Measurements from ENCODE around the gene BTNL9.
"Not testable (repeated sequence)": the region's sequence is repeated elsewhere in the genome, so short reads cannot be mapped to it uniquely, and the experiment has no call there.

The BTNL9 gene

GRCh38 chr5:181035991-181036815 lies 3.9 kb upstream of the BTNL9 start:
- Histone ChIP-seq H3K36me3 (ENCODE audit: insufficient read depth, low read length) (no peaks in the 10 kb centered on the region), H3K9me3 (ENCODE audit: control insufficient read depth, insufficient read depth, low read length) (peaks cover 2% of the 10 kb centered on the region; the same call in 1 of the 2 replicates), H3K9ac (ENCODE audit: low read depth, low read length) (no peak overlapping the region), H3K4me1 (ENCODE audit: insufficient read depth, low read length) (no peaks in the 10 kb centered on the region)

GRCh38 chr5:181036816-181037364 lies 3.2 kb upstream of the BTNL9 start:
- no peak overlapping the region for H3K9ac ChIP-seq (ENCODE audit: low read depth, low read length)
- H3K9me3 ChIP-seq (ENCODE audit: control insufficient read depth, insufficient read depth, low read length): peaks cover 2% of the 10 kb centered on the region; the same call in 1 of the 2 replicates
- no peaks in the 10 kb centered on the region for H3K4me1 ChIP-seq (ENCODE audit: insufficient read depth, low read length)
- no peaks in the 10 kb centered on the region for H3K36me3 ChIP-seq (ENCODE audit: insufficient read depth, low read length)

- Histone ChIP-seq H3K9ac (ENCODE audit: low read depth, low read length) (no peak overlapping the region), H3K36me3 (ENCODE audit: insufficient read depth, low read length) (no peaks in the 10 kb centered on the region), H3K4me1 (ENCODE audit: insufficient read depth, low read length) (no peaks in the 10 kb centered on the region), H3K9me3 (ENCODE audit: control insufficient read depth, insufficient read depth, low read length) (no peaks in the 10 kb centered on the region)
These were observed 2.7 kb upstream of the BTNL9 start for GRCh38 chr5:181037365-181037861.

- H3K9ac ChIP-seq (ENCODE audit: low read depth, low read length): no peak overlapping the region
These were observed 595 bp upstream of the BTNL9 start for GRCh38 chr5:181039471-181039870.

GRCh38 chr5:181040631-181040945 lies 522 bp downstream of the BTNL9 start:
- H3K36me3 ChIP-seq (ENCODE audit: insufficient read depth, low read length): no peaks in the 10 kb centered on the region
- no peaks in the 10 kb centered on the region for H3K4me1 ChIP-seq (ENCODE audit: insufficient read depth, low read length)
- H3K9ac ChIP-seq (ENCODE audit: low read depth, low read length): no peak overlapping the region
- no peaks in the 10 kb centered on the region for H3K9me3 ChIP-seq (ENCODE audit: control insufficient read depth, insufficient read depth, low read length)

More at GRCh38 chr5:181039471-181039870, 595 bp upstream of the BTNL9 start:
- Histone ChIP-seq H3K9me3 (ENCODE audit: control insufficient read depth, insufficient read depth, low read length) (no peaks in the 10 kb centered on the region), H3K4me1 (ENCODE audit: insufficient read depth, low read length) (no peaks in the 10 kb centered on the region), H3K36me3 (ENCODE audit: insufficient read depth, low read length) (no peaks in the 10 kb centered on the region)

GRCh38 chr5:181041043-181041442 lies 977 bp downstream of the BTNL9 start:
- Histone ChIP-seq H3K36me3 (ENCODE audit: insufficient read depth, low read length) (no peaks in the 10 kb centered on the region), H3K9ac (ENCODE audit: low read depth, low read length) (no peak overlapping the region), H3K9me3 (ENCODE audit: control insufficient read depth, insufficient read depth, low read length) (no peaks in the 10 kb centered on the region), H3K4me1 (ENCODE audit: insufficient read depth, low read length) (no peaks in the 10 kb centered on the region)

- H3K9me3 ChIP-seq (ENCODE audit: control insufficient read depth, insufficient read depth, low read length): no peaks in the 10 kb centered on the region
- H3K36me3 ChIP-seq (ENCODE audit: insufficient read depth, low read length): no peaks in the 10 kb centered on the region
- H3K9ac ChIP-seq (ENCODE audit: low read depth, low read length): no peak overlapping the region
- H3K4me1 ChIP-seq (ENCODE audit: insufficient read depth, low read length): no peaks in the 10 kb centered on the region
These were observed 2.1 kb downstream of the BTNL9 start for GRCh38 chr5:181042036-181042713.

- H3K9ac ChIP-seq (ENCODE audit: low read depth, low read length): no peak overlapping the region
These were observed 2.7 kb downstream of the BTNL9 start for GRCh38 chr5:181042722-181043121.

GRCh38 chr5:181043285-181044092 lies 3.4 kb downstream of the BTNL9 start:
- Histone ChIP-seq H3K4me1 (ENCODE audit: insufficient read depth, low read length) (no peaks in the 10 kb centered on the region), H3K9ac (ENCODE audit: low read depth, low read length) (no peak overlapping the region), H3K9me3 (ENCODE audit: control insufficient read depth, insufficient read depth, low read length) (no peaks in the 10 kb centered on the region), H3K36me3 (ENCODE audit: insufficient read depth, low read length) (no peaks in the 10 kb centered on the region)

More at GRCh38 chr5:181042722-181043121, 2.7 kb downstream of the BTNL9 start:
- no peaks in the 10 kb centered on the region for H3K4me1 ChIP-seq (ENCODE audit: insufficient read depth, low read length)
- H3K9me3 ChIP-seq (ENCODE audit: control insufficient read depth, insufficient read depth, low read length): no peaks in the 10 kb centered on the region
- H3K36me3 ChIP-seq (ENCODE audit: insufficient read depth, low read length): no peaks in the 10 kb centered on the region

- Histone ChIP-seq H3K4me1 (ENCODE audit: insufficient read depth, low read length) (no peaks in the 10 kb centered on the region), H3K36me3 (ENCODE audit: insufficient read depth, low read length) (no peaks in the 10 kb centered on the region), H3K9me3 (ENCODE audit: control insufficient read depth, insufficient read depth, low read length) (no peaks in the 10 kb centered on the region), H3K9ac (ENCODE audit: low read depth, low read length) (no peak overlapping the region)
These were observed 4.1 kb downstream of the BTNL9 start for GRCh38 chr5:181044093-181044599.

GRCh38 chr5:181044662-181045305 lies 4.7 kb downstream of the BTNL9 start:
- Histone ChIP-seq H3K4me1 (ENCODE audit: insufficient read depth, low read length) (no peaks in the 10 kb centered on the region), H3K9ac (ENCODE audit: low read depth, low read length) (no peak overlapping the region), H3K9me3 (ENCODE audit: control insufficient read depth, insufficient read depth, low read length) (no peaks in the 10 kb centered on the region), H3K36me3 (ENCODE audit: insufficient read depth, low read length) (no peaks in the 10 kb centered on the region)

GRCh38 chr5:181045316-181045715 lies 5.2 kb downstream of the BTNL9 start:
- no peaks in the 10 kb centered on the region for H3K4me1 ChIP-seq (ENCODE audit: insufficient read depth, low read length)
- no peak overlapping the region for H3K9ac ChIP-seq (ENCODE audit: low read depth, low read length)
- H3K9me3 ChIP-seq (ENCODE audit: control insufficient read depth, insufficient read depth, low read length): no peaks in the 10 kb centered on the region
- no peaks in the 10 kb centered on the region for H3K36me3 ChIP-seq (ENCODE audit: insufficient read depth, low read length)

GRCh38 chr5:181045857-181046256 lies 5.8 kb downstream of the BTNL9 start:
- H3K36me3 ChIP-seq (ENCODE audit: insufficient read depth, low read length); H3K9ac ChIP-seq (ENCODE audit: low read depth, low read length); H3K9me3 ChIP-seq (ENCODE audit: control insufficient read depth, insufficient read depth, low read length); H3K4me1 ChIP-seq (ENCODE audit: insufficient read depth, low read length): not testable (repeated sequence)

GRCh38 chr5:181047288-181047687 lies 7.2 kb downstream of the BTNL9 start:
- Histone ChIP-seq H3K4me1 (ENCODE audit: insufficient read depth, low read length) (no peaks in the 10 kb centered on the region), H3K9ac (ENCODE audit: low read depth, low read length) (no peak overlapping the region), H3K36me3 (ENCODE audit: insufficient read depth, low read length) (no peaks in the 10 kb centered on the region), H3K9me3 (ENCODE audit: control insufficient read depth, insufficient read depth, low read length) (no peaks in the 10 kb centered on the region)
